ENCODE results near the gene FBXO3. TPM values are rescaled to one million over a fixed set of nuclear protein-coding genes. Genes with fewer than 3 reads are reported as not detected.
A peak's percentile ranks its signal among the peaks of the same experiment; 100 is the strongest.

Gene FBXO3
- total and polyA plus RNA-seq, 2 of the 13 experiments (the other 11 are each of a cell fraction or from before 2014, with no cell fraction given): 20.4 to 27.6 TPM

GRCh38 chr11:33773987-33774735, at the start of gene FBXO3 (continued):
- no peak for TF ChIP-seq ZNF883 (CRISPR knock-in tag; IDR thresholded peaks at IDR 0.05; ENCODE audit: not compliant biosample characterization)
- 0 out of 2 replicates have a peak, but pooled peaks have one; percentile 24 for TF ChIP-seq HOXD1 (CRISPR knock-in tag; IDR thresholded peaks at IDR 0.05)
- TF ChIP-seq ZNF574 (CRISPR knock-in tag; IDR thresholded peaks at IDR 0.05): 0 out of 2 replicates have a peak, but pooled peaks have one; percentile 20
- TF ChIP-seq YY1 (IDR thresholded peaks at IDR 0.05; ENCODE audit: insufficient read depth, insufficient replicate concordance, low read depth, low read length): peak; percentile 92
- TF ChIP-seq ZNF543 (CRISPR knock-in tag; IDR thresholded peaks at IDR 0.05): peak; percentile 44; the same call in 1 of the 2 replicates
- TF ChIP-seq HMGXB4 (CRISPR knock-in tag; IDR thresholded peaks at IDR 0.05; ENCODE audit: borderline replicate concordance in 1 of 2, low read depth in 1 of 2): peak in 1 of 2 experiments; percentile 51; a peak in 1 of 4 replicates
- TF ChIP-seq HMGXB3 (CRISPR knock-in tag; IDR thresholded peaks at IDR 0.05; ENCODE audit: borderline replicate concordance): no peak
- no peak for TF ChIP-seq MNT (IDR thresholded peaks at IDR 0.05)
- TF ChIP-seq HNRNPK (IDR thresholded peaks at IDR 0.05; ENCODE audit: low read depth, low read length, poor library complexity, severe bottlenecking): peak; percentile 58
- peak; percentile 78 for TF ChIP-seq ZFX (CRISPR knock-in tag; IDR thresholded peaks at IDR 0.05; ENCODE audit: low read depth)
- no peak for TF ChIP-seq TBX3 (IDR thresholded peaks at IDR 0.05; ENCODE audit: borderline replicate concordance)
- TF ChIP-seq ZNF460 (CRISPR knock-in tag; IDR thresholded peaks at IDR 0.05; ENCODE audit: borderline replicate concordance): no peak
- peak; percentile 26; the same call in 1 of the 2 replicates for TF ChIP-seq KAT8 (CRISPR knock-in tag; IDR thresholded peaks at IDR 0.05)
- no peak for TF ChIP-seq KMT2B (CRISPR knock-in tag; IDR thresholded peaks at IDR 0.05)
- 0 out of 2 replicates have a peak, but pooled peaks have one; percentile 52 for TF ChIP-seq ZNF556 (CRISPR knock-in tag; IDR thresholded peaks at IDR 0.05; ENCODE audit: borderline replicate concordance)

Measured in HepG2 (cell line).